NCI-H460 (cell line): ENCODE data around the gene DVL3. TPM values are rescaled to one million over a fixed set of nuclear protein-coding genes. Genes with fewer than 3 reads are reported as not detected.

Source experiments
- DNase-seq: peaks from one replicate; pipeline ENCODE4 v3.0.0-alpha.2; 2016; ENCODE audit warnings: low read depth; ENCODE audit errors: extremely low read depth
- total RNA-seq: library from RNA; depleted of rRNA; stranded (reverse); fragments of >200 nt; shearing (Covaris generic); gene quantifications from 2 replicates; pipeline ENCODE4 v1.2.3, GENCODE V29; 2014

Gene DVL3
- total RNA-seq, 1 experiment from 2014 or later: 19.4 TPM

DNA sequence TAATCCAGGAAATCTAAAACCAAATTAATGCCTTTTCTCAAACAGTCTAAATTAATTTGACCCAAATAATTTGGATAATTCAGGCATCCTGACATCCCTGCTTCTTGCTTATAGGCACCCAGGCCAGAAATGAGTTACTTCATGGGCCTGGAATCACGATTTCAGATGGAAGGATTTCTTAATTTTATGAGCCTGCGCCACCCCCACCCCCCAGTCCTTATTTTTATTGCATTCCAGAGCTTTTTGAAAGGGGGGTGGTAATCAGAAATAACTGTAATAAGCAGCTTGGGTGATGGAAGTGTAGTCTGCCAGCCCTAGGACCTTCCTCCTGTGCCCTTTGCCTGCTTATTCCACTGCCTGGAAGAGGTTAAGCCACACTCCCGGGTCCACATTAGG, 20.8 kb downstream of the DVL3 start:
- DNase-seq: no peak

DNA sequence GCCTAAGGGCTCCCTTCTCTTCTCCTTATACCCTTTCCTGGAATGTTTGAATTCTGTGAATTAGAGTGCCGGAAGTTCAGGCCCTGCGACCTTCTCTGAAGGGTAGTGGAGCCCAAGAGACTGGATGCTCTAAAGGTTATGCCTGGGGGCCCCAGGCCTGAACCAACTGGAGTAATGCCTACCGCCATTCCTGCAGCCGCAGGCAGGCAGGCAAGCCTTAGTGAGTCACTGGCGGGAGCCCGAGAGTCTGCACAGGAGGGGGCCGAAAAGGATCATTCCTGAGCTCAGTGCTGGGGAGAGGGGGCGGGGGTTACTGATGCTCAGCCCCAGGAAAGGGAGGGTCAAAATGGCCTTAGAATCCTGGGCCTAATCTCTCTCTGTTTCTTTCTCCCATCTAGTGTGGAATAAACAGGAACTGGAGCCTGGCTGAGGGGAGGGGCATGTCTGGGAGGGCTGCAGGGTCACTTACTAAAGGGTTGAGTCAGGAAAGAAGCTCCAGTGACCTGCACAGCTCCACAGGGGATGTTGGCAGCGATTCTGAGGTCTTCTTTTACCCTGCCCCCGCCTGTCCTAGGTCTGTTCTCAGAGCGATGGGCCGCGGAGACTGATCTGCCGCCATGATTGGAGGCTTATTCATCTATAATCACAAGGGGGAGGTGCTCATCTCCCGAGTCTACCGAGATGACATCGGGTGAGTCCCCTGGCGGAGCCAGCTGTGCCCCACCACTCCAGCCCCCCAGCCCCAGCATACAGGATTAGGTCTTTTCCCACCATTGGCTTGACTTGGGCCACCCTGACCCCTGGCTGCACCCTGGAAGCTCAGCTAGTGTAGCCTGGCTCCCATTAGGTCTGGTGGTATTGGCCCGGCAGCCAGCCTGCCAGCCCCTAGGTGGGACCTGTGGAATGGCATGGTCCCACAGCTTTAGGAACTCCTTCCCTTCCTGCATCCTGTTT, 21.5 kb downstream of the DVL3 start:
- peak; percentile 37 for DNase-seq

DNA sequence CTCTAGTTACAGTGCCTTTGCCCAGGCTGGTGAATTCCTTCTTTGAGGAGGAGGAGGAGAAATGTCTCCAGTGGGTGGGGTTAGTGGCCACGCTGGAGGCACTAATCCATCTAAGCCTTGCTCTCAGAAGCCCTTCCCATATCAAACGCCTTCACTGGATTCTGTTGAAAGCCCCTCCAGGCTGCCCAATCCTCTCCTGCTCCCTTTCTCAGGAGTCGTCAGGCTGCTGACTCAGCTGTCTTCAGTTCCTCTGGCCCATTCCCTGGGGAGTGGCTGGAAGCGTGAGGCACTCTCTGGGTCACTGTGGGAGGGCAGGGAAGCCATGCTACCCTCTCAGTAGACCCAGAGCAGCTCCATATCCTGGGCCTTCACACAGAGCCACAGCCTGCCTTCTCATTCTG, 22.2 kb downstream of the DVL3 start:
- no peak for DNase-seq

DNA sequence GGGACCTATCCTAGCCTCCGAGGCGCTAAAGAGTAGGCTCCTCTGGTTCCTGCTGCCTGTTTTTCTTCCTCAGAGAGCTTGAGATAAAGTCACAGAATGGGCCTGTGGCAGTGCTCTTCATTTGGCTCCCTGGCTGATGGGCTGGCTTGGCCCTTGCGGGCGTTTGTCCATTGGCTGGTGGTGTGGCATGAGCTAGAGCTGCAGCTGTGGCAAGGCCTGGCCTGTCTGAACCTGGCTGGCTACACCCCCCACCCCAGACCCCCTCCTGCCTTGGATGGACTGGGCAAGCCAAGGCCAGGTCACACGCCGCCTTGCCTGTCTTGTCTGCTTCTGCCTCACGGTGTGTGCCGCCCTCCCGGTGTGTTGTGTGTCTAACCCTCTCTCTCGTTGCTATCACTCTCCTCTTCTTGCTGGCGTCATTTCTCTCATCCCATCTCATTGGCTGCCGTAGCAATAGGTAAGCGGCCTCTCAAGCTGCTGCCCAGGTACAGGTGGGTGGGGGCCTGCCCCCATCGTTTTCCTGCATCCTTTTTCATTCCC, 22.7 kb downstream of the DVL3 start:
- no peak for DNase-seq

DNA sequence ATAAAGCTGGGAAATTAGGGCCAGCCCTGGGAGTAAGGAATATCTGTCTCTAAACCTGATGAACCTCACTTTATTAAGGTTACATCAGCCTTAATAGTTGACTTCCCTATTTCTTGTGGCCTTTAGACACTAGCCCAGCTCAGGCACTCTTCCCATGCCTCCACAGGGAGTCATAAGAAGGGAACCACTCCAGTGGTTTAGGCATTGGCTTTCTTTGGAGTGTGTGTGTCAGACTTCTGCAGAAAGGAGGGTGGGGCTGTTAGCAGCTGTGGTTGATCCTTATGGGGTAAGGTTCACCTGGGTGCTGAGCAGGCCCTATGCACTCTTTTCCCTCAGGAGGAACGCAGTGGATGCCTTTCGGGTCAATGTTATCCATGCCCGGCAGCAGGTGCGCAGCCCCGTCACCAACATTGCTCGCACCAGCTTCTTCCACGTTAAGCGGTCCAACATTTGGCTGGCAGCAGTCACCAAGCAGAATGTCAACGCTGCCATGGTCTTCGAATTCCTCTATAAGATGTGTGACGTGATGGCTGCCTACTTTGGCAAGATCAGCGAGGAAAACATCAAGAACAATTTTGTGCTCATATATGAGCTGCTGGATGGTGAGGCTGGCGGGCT, 23.5 kb downstream of the DVL3 start:
- DNase-seq: no peak

DNA sequence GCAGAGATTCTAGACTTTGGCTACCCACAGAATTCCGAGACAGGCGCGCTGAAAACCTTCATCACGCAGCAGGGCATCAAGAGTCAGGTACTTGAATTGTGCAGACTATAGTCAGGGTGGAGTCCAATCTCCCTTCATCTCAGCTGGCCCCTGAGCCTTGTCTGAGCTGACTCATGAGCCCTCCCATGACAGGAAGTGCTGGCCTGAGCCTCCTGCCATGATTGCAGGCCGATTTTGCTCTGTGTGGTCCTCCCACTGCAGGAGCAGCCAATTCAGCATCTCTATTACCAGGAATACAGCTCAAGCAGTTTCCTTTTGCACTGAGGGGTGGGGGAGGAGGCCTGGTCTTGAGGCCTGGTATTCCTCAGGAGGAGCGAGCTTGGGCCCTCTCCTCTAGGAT, 25.0 kb downstream of the DVL3 start:
- no peak for DNase-seq

DNA sequence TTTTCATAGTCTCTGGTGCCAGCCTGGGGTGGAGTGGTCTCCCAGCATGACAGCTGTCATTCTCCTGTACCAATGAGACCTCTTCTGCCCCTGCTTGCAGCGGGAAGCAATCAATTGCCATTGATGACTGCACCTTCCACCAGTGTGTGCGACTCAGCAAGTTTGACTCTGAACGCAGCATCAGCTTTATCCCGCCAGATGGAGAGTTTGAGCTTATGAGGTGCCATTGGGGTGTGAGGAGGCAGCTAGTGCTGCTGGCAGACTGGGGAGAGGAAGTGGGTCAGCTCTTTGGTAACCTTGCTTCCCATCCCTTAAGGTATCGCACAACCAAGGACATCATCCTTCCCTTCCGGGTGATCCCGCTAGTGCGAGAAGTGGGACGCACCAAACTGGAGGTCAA, 26.4 kb downstream of the DVL3 start:
- no peak for DNase-seq

DNA sequence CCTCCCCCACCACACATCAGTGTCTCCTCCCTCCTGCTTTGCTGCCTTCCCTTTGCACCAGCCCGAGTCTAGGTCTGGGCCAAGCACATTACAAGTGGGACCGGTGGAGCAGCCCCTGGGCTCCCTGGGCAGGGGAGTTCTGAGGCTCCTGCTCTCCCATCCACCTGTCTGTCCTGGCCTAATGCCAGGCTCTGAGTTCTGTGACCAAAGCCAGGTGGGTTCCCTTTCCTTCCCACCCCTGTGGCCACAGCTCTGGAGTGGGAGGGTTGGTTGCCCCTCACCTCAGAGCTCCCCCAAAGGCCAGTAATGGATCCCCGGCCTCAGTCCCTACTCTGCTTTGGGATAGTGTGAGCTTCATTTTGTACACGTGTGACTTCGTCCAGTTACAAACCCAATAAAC, 28.5 kb downstream of the DVL3 start:
- no peak for DNase-seq

DNA sequence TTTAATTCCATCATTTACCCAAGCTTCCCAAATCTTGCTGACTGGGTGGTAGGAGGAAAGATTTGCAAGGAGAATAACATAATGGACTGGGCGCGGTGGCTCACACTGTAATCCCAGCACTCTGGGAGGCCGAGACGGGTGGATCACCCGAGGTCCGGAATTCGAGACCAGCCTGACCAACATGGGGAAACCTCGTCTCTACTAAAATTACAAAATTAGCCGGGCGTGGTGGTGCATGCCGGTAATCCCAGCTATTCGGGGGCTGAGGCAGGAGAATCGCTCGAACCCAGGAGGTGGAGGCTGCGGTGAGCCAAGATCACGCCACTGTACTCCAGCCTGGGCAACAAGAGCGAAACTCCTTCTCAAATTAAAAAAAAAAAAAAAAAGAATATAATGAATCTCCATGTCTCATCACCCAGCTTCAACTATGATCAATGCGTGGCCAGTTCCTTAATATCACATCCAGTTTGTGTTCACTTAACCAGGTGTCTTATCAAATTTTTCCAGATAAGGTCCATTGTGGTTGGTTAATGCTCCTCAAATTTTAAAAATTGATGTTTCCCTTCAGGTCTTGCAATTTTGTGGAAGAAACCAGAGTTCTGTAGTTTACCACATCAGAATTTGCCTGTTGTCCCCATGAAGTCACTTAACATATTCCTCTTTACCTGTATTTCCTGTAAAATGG, 29.5 kb downstream of the DVL3 start:
- DNase-seq: no peak

DNA sequence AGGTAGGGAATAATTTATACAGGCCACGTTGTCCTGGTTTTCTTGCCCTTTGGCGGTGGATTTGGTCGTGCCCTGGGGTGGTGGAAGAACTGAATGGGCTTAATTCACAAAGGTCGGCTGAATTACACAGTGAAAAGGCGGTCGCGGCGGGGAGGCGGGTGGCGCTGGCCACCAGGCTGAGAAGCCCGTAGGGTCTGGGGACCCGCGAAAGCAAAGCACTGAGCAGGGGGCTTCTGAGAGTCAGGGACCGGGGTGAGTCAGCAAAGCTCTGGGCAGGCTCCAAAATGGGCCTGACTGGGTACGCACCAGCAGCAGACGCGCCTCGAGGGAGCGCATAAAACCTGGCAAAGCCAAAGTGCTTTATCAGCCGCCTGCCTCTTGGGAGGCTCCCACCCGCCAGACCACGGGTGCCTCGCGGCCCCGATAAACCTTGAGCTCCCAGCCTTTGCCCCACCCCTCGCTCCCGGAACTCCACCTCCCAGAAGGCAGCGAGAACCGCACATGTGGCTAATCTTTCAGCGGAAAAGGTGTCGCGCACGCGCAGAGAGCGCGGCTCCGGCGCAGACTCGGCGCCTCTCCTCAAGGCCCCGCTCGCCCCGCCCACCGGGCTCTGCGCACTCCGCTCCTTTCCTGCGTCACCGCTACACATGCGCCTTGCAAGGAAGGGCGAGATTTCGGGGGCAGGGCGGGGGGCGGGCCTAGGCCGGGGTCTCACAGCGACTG, 30.4 kb downstream of the DVL3 start:
- peak; percentile 95 for DNase-seq

DNA sequence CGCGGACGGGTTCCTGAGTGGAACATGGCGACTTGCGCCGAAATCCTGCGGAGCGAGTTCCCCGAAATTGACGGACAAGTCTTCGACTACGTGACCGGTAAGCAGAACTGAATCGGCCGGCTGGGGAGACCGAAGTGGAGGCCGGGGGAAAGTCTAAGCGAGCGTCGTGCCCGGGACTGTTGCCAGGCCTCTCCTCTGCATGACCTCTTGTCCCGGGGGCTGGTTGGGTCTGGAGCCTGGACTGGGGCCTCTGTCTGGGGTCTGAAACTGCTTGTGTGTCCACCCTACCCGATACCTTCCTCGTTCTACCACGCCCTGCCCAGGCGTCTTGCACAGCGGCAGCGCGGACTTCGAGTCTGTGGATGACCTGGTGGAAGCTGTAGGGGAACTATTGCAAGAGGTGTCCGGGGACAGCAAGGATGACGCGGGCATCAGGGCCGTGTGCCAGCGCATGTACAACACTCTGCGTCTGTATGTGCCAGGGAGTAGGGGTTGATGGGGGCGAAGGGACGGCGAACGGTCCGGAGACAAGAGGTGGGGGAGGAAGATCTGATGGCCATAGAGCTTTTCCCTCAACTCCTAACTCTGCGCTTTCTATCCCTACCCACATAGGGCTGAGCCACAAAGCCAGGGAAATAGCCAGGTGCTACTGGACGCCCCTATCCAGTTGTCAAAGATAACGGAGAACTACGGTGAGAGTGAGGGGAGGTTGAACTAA, 31.2 kb downstream of the DVL3 start, which contains the start of gene ABCF3:
Gene ABCF3, plus strand, starts transcription at position 16 of the 718 bp plus-strand sequence. Its CDS starts 9 bp downstream, at position 25.
- no peak for DNase-seq

DNA sequence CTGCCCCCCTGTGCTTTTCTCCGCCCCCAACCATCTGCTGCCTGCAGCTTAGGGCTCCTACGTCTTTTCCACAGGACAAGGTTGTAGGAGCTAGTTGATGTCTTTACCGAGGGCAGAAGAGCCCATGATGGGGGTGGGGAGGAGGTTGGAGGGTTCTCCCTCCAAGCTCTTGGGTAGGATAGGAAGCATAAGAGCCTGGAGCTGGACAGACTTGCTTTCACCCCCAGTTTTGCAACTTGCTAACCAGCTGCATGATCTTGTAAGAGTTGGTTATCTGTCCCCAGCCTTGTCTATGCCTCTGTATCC, 31.7 kb downstream of the DVL3 start:
- DNase-seq: no peak

DNA sequence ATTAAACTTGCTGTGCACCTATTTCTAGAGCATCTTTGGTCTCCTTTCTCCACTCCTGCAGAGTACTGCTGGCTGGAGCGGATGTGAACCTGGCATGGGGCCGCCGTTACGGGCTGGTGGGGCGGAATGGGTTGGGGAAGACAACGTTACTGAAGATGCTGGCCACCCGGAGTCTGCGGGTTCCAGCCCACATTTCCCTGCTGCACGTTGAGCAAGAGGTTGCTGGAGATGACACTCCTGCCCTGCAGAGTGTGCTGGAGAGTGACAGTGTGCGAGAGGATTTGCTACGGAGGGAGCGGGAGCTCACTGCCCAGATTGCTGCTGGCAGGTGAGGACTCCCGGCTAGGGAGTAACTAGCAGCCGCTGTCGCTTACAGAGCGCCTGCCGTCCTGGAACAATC, 32.9 kb downstream of the DVL3 start:
- no peak for DNase-seq

DNA sequence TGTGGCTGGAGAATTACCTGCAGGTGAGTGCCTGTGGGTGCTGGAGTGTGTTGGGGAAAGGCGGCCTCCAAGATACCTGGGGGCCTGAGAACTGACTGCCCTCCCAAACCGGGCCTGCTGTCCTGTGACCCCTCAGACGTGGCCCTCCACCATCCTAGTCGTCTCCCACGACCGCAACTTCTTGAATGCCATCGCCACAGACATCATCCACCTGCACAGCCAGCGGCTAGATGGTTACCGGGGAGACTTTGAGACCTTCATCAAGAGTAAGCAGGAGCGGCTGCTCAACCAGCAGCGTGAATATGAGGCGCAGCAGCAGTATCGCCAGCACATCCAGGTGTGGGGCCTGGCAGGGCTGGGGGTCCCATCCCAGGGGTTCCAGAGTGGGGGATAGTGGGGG, 34.2 kb downstream of the DVL3 start:
- DNase-seq: no peak

DNA sequence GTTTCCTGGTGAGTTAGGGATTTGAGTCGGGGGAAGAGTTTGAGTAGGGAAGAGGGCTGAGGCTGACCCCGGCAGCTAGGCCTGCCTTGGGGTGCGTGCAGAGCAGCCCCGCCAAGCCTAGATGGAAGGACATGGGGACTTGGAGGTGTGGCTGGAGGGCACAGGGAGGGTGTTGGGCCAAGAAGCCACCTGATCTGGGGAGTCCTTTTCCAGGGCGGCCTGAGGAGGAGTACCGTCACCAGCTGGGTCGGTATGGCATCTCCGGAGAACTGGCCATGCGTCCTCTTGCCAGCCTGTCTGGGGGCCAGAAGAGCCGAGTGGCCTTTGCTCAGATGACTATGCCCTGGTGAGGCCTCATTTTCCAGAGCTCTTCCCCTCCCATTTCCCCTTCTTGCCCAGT, 37.7 kb downstream of the DVL3 start:
- DNase-seq: no peak

DNA sequence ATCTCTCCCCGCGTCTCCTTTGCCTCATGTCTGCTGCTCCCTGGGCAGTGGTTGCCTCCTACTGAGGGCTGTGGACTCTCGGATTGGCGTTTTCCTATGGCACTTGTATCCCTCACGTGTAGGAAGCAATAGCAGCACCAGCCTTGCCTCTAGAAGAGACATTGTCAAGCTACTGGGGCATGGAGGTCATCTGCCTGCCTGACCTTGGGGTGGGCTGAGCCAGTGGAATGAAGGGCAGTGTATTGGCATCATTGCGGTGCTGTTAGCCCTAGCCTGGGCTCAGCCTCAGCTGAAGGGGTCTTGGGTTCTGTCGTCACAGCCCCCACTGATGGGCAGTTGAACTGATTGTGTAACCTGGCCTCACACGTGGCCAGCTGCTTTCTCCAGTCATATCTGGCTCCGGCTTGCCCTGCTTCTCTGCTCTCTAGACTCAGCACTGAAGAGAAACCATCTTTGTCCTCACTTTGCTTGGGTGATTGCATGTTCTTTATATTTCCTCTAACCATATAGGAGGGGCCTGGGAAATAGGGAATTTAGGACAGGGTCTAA, 38.9 kb downstream of the DVL3 start:
- no peak for DNase-seq

DNA sequence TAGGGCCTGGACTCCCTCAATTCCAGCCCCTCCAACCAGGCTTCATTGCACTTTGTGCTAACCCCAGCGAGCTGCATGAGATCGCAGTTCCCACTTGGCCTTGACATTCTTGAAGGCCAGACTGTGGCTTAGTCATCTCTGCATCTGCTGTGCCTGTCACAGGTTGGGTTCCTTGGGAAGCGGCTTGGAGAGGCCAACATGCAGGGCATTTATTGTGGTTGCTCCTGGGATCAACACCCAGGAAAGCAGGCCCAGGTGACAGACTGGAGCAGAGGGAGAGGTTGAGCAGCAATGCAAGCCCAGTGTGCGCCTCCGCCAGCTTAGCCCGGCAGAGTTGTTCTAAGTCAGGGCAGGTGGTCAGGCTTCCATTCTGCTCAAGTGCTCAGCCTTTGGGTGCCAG, 41.4 kb downstream of the DVL3 start:
- no peak for DNase-seq

DNA sequence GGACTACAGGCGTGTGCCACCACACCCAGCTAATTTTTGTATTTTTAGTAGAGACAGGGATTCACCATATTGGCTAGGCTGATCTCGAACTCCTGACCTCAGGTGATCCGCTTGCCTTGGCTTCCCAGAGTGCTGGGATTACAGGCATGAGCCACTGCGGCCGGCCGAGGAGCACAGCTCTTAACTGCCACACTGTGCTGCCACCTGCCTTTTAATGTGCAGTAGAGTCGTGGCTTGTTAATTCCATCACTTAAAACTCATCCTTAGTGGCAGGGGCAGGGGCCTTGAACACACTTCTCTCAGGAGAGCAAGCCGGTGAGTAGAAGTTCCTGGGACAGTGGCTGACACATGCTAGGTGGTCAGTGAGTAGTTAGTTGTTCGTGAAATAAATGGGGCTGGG, 43.3 kb downstream of the DVL3 start:
- DNase-seq: no peak

DNA sequence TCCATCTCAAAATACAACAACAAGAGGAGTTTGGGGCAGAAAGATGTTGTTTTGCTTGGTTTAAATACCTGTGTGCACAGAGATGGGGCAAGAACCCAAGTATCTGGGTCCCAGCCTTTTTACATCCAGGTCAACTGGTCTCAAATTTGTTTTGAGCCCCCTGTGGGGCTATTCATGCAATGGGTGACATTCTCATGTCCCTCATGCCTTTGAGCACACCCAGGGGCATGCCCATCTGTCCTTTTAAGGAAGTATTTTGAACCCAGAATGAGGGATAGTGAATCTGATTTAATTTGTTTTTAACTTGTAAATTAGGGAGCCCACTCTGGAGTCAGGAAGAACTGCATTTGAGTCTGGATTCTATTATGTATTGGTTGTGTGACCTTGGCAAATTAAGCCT, 45.6 kb downstream of the DVL3 start:
- DNase-seq: no peak

DNA sequence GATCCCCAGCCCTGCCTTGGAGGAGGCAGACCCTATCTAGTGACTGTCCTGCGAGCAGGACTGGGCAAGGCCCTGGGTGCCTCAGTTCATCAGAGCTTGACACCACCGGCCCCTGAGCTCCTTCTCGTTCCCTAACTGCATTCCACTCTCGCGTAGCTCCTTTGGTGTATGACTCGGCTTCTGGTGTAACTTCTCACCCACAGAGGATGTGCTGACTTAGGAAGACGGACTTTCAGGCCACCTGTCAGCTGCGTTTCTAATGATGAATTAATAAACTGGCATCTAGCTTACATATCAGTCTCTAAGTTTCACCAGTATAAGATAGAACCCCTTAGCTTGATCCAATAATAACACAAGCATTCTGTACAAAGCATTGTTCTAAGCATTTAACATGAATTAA, 48.3 kb downstream of the DVL3 start:
- DNase-seq: no peak
